Middle frontal gyrus (tissue), 1 donor: ENCODE measurements around the gene RPTOR.

ENCODE experiments used
- DNase-seq: peaks from one replicate; pipeline ENCODE4 v3.0.0-alpha.2; 2015; ENCODE audit warnings: low spot score; ENCODE audit errors: extremely low spot score

The RPTOR gene

DNA sequence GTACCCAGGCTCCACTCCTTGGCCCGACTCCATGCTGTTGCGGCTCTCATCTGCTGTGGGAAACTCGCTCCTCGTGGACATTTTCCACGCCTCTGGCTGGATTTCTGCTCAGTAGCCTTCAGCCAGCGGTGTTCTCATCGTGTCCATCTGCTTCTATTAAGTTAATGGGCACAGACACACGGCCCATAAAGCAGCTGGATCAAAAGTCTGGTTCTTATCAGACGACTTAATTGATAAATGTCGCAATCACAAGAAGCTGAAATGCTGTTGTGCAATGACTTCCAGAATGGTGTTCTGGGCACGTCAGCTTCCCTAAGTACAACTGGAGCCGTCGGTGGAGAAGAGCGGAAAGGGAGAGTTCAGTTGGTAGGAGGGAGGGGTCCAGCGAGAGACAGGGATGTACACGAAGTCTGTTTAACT, 235.3 kb downstream of the RPTOR start:
- DNase-seq: no peak

DNA sequence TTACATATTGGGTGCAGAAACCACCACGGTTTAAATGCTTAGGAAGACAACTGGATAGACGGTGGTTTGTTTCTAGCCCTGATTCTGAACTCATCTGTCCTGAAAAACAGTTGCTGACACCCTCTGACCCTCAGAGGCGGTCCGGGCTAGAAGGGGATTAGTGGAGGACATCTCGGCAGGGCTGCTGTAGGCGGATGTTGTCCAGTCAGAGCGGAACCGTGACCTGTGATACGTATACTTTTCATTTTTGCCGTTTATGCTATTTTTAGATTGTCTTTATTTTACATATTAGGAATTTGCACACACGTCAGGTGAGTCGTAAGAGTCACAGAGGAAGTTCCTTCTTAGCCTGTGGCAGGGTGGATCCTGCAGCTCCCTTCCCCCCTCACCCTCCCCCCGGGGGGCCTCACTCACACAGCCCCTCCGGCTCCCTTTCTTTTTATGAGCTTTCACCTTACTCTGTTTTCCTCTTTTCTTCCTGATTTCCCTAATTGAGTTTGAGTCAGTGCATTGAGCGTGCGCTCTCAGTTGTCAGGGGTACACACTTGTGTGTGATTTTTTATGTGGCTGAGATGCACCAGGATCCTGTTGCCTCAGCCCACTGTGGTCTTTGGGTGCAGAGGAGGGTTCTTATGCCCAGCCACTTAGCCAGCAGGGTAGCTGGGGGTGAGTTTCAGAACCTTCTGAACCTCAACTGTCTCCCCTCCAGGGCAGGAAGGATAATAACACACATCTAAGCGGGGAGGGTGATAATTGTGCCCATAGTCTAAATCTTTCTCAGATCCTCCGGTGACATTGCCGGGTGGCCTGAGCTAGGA, 236.0 kb downstream of the RPTOR start:
- DNase-seq: no peak

DNA sequence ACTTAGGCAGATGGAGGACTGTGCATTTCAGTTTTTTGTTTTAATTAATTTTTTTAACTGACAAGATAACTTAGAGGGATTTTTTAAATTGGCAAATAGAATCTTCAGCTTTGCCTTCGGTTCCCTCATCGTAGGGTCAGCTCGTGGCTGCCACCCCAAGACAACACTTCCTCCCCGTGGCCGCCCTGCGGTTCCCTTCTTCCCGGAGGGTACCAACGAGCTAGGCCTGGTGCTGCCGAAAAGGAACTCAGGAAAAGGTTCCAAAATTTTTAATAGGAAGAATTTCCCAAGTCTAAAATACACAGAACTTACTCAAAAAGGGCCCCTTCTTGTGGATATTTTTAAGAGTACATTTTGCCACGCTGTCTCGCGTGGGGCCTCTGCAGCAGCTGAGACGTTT, 236.6 kb downstream of the RPTOR start:
- no peak for DNase-seq

DNA sequence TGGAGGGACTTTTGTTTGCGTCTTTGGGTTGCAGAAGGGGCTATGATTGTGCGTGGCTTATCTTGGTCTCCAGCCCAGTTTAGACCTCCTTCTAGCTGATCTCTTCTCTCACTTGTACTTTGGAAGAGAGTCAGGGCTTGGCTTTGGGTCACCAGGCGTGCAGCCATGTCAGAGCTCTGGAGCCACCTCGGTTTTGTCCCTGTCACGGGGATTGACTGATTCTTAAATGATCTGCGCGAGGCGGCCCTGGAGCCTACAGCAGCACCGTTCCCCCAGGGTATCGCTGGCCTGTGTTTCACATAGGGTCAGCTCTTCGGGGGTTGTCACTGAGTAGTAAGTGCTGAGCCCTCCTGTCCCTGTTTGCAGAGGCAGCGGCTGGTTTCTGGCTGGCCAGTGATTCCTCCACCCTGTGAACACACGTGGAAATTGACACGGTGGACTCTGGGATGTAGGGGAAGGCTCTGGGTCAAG, 237.2 kb downstream of the RPTOR start:
- DNase-seq: no peak

DNA sequence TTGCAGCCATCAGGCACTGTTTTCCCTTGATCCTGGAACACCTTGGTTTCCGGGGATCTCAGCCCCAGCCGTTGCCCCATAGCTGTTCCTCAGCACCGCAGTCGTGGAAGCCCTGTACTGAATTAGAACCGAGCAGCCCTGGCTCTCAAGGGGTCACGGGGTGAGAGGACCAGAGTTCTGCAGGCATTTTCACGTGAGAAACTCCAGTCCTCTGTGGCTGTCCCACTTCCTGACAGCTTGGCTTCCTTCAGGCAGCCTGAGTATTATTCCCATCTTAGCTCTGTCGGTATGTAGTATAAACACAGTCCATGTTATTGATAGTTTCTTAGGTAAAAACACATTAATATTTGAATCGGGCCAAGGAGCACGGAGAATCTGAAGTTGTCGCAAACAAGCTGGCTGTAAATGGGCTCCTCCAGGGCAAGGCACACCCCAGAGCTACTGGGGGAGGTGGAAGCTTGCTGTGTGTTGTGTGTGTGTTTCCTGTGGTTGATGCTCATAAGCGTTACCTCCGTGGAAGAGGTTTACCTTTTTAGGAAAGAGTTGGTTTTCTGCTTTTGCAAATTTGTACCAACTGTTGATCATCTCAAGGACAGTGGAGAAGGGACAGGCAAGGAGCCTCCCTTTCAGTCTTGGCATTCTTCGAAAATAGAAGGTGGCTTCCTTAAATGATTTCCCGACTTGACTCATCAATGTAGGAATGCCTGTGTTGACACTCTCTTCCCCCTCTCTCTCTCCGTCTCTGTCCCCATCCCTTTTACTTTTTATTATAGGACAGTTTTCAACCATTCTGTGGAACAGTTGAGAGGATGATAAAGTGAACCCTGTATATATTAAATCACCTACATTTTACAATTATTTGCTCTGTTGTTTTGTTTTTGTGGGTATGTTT, 238.1 kb downstream of the RPTOR start:
- no peak for DNase-seq

DNA sequence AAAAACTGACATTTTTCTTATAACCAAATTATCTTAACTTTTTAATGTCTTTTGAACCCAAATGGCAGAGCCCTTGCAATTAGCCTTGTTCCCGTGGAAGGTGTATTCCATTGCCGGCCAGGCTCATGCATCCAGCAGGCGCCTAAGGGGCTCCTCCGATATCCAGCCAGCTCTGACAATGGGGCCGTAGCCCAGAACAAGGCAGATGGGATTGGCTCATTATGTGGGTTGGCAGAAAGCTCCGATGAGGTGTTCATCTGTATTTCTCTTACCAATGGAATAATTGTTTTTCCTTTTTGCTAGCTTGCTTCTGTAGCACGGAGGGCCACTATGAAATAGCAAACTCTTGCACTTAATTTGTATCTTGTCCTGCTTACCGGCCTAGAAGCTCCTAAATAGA, 238.8 kb downstream of the RPTOR start:
- no peak for DNase-seq

DNA sequence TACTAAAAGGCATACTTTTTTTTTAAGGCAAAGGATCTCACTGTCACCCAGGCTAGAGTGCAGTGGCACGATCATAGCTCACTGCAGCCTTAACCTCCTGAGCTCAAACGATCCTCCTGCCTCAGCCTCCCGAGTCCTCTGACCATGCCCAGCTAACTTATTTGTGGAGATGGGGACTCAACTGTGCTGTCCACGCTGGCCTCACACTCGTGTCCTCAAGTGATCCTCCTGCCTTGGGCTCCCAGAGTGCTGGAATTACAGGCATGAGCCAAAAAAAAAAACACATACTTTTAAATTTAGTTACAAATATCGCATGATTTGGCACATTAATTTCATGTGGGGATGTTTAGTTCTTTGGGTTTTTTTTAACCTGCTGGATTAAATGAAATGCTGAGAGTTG, 239.3 kb downstream of the RPTOR start:
- DNase-seq: no peak

DNA sequence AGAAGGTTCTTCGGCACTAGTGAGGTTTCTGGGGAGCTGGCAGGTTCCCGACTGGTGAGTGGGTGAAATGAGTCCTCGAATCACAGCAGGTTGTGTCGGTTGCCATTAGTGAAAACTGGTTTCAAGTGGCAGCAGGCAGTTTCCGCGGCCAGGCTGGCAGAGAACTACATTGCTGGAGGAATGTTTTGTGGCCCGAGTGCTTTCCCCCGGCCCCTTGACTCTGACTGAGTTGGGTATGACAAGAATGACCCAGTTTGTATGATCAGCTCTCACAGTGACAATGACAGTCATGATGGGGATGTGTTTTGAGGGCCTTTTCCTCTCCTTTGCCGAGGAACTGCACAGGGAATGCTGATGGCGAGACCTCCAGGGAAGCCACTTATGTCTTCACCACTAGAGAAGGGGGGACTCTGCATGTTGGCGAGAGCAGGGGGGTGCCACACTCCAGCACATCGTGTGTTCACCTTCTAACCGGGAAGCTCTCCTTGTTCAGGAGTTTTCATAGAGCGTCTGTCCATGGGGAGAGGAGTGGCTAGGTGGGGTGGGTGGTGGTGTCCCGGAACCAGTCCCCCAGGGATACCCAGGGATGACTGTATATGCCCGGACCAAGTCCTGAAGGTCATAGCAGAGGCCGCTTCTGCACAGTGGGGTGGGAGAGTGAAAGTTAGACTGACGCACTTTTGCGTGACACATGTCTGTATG, 241.0 kb downstream of the RPTOR start:
- no peak for DNase-seq

DNA sequence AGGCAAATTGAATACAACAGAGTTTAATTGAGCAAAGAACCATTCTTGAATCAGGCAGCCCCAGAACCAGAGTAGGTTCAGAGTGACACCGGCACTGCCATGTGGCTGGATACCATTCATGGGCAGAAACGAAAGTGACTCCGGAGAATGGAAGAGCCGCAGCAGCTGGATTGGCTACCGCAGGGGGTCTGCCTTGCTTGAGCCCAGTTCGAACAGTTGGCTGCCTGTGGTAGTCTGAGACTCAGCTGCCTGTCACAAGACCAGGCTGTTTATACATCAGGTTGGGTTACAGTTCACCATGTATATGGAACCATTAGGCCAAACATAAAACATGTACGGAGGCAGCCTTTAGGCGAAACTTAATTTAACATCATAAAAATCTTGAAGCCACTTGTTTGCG, 241.8 kb downstream of the RPTOR start:
- no peak for DNase-seq

DNA sequence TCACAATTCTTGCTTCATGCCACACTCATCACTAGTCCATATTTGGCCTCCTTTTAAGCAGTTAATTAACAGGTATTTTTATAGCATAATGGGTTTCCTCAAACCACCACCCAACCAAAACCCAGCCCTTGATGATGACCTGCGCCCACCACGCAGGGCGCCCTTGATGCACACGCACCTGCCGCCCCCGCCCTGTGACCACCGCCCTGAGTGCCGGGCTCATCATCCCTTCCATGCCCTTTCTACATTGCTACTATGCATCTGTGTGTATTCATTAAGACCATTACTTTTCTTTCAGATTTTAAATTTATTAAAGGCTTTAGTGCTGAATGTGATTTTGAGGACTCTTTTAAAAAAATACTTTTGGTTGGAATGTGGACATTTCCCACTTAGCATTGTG, 242.2 kb downstream of the RPTOR start:
- DNase-seq: no peak

DNA sequence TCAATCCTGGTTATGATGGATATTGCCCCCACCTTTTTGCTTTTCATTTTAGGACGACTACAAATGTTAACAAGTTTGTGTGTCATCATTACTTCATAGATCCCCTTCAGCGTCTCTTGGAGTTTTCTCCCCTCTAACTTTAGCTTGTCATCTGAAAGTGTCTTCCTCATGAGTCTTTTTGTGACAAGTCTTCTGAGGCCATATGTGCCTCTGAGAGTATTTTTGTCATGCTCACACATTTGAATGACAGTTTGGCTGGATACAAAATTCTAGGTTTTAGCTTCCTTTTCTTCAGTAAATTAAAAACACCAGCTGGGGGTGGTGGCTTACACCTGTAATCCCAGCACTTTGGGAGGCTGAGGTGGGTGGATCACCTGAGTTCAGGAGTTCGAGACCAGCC, 243.2 kb downstream of the RPTOR start:
- no peak for DNase-seq

DNA sequence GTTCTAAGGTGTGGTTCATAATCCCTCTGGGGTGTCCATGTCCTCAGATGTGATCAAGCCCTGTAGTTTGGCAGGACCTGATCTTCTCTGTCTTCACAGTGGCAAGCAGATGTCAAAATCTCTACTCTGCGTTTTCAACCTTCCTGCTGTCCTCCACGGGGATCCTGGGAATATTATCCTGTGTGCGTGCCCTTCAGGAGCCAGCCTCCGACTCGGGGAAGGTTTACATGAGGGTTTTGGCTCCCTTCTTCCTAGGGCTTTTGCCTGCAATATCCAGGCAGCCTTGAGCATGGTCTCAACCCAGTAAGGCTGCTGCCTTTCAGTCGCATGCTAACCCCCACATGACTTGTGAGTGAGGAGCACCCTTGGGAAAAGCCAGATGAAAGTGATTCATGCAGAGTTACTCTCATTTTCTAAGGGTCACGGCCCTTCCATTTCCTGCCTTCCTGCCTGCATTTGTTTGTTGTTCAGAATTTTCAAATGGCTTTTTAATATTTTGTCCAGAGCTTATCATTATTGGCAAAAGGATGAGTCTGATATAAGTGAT, 244.8 kb downstream of the RPTOR start:
- no peak for DNase-seq

DNA sequence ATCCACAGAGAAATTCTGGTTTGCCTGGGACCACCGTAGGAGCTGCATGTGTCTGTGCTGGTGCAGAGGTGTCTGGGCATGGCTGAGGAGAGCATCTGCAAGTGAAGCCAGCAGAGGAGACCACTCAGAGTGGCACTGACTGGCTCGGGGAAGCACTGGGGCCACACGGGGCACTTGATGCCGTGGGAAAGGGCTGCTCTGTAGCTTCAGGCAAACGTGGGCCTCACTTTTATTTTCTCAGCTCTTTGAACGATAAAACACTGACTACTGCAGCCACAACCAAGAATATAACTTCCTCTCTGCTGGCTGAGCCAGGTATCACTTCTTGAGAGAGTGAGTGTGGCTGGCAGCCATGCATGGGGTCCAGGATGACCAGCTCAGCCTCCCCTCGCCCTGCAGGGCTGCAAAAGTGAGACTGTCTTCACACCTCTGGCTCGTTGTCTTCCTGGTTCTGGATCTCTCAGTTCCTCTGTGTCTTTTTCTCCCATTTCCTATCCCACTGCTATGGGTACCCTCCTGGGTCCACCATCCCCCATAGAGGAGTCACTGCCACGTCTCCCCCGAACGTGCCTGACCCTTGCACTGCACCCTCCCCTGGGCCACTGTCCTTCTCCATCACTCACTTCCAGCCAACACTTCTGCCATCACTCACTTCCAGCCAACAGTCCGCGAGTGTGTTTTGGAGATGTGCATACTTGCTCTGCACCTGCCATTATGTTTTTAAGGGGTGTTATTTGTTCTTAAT, 245.6 kb downstream of the RPTOR start:
- DNase-seq: no peak

DNA sequence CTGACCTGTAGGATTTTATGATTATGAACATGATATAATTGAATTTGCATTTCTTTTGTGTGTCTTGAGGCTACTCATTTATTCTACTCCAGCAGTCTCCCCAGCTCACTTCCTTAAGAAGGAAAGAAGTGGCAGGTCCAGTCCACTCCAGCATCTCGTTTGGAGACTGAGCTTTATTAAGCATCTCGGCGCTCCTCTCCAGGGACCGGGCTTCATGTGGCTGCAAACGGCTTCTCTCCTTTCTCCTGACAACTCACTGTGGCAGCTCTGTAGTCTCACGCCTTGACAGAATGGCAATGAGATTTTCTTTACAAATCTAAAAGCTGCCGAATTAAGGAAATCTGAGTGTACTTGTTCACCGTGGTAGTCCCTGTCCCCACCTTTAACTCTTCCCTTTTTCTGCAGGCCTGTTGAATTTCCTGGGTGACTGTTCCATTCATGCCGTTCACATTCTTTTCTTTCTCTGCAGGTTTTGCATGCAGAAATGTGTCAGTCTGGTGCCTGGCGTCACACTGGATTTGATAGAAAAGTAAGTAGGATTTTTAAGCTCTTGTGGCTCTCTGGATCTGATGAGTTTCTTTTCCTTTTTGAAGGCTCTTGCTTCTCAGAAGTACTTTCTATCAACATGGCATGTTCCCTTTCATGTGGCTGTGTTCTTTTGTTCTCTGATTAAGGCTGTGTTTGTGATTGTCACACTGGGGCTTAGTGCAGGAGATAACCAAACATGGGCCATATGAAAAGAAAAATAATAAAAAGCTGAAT, 246.5 kb downstream of the RPTOR start:
- DNase-seq: no peak

DNA sequence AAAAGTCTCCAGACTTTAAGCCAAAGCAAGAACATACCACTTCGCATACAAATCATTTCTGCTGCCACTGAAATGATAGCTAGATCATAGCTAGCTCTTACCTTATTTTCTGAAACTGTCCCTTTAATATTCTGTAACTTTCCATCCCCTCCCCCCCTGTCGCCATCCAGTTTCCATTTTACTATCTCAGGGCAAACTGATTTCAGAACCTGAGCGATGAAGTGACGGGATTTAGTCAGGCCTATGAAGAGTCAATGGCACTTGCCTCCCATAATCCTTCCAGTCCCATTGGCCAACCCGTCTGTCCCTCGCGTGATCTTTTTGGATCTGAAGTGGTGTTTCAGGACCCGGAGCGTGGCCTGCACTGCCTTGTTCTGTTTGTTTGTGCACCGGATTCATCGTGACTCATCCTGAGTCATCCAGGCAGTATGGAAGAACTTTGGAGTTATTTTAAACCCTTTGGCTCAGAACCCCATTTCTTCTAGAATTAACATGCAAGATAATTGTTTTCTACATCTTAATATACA, 247.2 kb downstream of the RPTOR start:
- DNase-seq: no peak

DNA sequence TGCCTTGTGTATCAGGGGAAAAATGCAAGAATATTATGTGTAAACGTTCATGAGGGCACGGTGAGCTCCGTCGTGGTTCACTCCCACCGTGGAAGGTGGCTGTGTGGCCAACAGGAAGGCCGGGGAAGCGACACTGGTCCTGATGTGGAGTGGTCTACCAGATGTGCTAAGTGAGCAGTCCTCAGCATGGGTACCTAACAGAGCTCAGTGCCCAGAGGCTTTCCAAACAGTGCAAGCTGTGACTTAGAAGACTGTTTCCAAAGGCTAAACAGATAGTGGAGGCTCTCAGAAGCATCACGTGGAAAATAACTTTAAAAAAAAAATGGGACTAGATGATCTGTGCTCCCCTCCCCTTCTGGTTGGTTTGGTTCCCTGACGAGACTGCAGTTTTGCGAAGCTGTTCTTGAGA, 247.7 kb downstream of the RPTOR start:
- DNase-seq: no peak

DNA sequence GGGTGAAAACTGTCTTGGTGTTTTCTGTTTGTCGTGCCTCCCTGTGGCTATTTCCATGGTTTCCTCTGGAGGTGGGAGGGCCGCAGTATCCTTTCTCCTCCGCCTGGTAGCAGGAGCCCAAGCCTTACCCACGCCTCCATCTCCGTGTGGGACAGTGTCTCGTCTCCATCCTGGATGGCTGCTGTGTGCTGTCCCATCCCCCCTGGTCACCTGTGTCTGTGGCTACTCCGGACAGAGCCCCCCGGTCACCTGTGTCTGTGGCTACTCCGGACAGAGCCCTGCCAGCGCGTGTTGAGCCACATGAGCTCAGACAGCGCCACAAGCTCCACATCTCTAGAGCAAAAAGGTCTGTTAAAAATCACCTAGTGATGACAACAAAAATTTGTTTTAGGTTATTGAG, 248.8 kb downstream of the RPTOR start:
- DNase-seq: no peak

DNA sequence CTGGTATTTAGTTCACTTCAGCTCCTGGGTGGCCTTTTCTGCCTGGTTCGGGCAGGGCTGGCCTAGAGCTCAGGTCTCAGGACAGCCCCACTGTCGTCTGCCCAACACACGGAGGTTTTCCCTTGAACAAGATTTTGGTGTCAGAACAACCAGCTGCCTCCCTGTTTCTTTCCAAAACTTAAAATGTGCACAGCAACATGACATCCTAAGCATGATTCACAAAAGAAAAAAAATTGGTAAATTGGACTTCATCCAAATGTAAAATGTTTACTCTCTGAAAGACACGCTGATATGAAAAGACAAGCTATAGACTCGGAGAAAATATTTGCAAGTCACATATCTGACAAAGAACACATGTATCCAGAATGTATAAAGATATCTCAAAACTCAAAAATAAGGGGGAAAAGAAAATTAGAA, 249.2 kb downstream of the RPTOR start:
- no peak for DNase-seq

DNA sequence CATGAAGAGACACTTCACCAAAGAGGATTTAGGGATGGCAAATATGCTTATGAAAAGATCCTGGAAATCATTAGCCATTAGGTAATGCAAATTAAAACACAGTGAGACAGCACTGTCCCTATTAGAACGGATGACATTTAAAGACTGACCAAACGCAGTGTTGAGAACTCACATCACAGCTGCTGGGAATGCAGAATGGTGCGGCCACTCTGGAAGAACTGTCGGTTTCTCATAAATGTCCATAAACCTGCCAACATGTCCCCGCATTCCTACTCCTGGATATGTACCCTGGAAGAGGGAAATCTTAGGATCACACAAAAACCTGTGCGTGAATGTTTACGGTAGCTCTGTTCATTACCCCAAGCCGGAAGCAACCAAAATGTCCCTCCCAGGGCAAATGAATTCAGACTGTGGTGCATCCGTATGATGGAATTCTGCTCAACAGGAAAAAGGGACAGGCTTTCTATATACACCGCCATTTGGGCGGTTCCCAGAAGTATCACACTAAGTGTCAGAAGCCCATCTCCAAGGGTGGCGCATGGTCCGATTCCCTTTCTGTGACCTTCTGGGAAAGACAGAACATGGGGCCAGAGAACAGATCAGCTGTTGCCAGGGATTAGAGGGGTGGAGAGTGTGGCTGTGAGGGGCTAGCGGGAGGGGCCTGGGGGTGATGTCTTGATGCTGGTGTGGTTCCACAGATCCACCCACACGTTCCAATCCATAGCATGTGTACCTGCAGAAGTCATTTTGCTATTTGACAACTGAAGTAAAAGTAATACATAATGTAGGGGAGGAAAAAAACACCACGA, 249.8 kb downstream of the RPTOR start:
- no peak for DNase-seq
